WTC11 (cell line): ENCODE measurements around the gene TXNRD1. TPM values are rescaled to one million over a fixed set of nuclear protein-coding genes. Genes with fewer than 3 reads are reported as not detected.
"Not testable (repeated sequence)": the region's sequence is repeated elsewhere in the genome, so short reads cannot be mapped to it uniquely, and the experiment has no call there.

ENCODE experiments used
- ATAC-seq: fragments of 200-7000 bp; cut with Tn5 transposase; 2 replicates; pipeline ENCODE4 v1.10.0; 2021; ENCODE audit warnings: mild to moderate bottlenecking, moderate library complexity
- CTCF ChIA-PET: fragments of 300-600 bp; sonication (Branson Sonifier 250); formaldehyde crosslinking; loops from one replicate; lab custom pipeline; 2021; ENCODE audit warnings: antibody characterized with exemption; lab: Charles Lee
- POLR2A ChIA-PET: fragments of 350-600 bp; sonication (Branson Sonifier 250); formaldehyde crosslinking; loops from one replicate; lab custom pipeline; 2021; ENCODE audit warnings: antibody characterized with exemption; lab: Charles Lee
- DNase-seq: peaks from one replicate; pipeline ENCODE4 v3.0.0; 2021; ENCODE audit warnings: low spot score
- H3K27ac Mint-ChIP-seq: 2 replicates; pipeline ENCODE4 v1.8.0; 2021; ENCODE audit warnings: mixed read lengths
- H3K27me3 Mint-ChIP-seq: 2 replicates; pipeline ENCODE4 v1.8.0; 2021; ENCODE audit warnings: low read depth, mild to moderate bottlenecking, moderate library complexity, mixed read lengths
- H3K36me3 Mint-ChIP-seq: 2 replicates; pipeline ENCODE4 v1.8.0; 2021; ENCODE audit warnings: mixed read lengths
- H3K4me1 Mint-ChIP-seq: 2 replicates; pipeline ENCODE4 v1.8.0; 2022; ENCODE audit warnings: mixed read lengths
- H3K4me3 Mint-ChIP-seq: 2 replicates; pipeline ENCODE4 v1.8.0; 2021; ENCODE audit warnings: mild to moderate bottlenecking, moderate library complexity, mixed read lengths
- H3K9me3 Mint-ChIP-seq: 2 replicates; pipeline ENCODE4 v1.8.0; 2021; ENCODE audit warnings: mixed read lengths
- ATF1 ChIP-seq: sonication (generic); formaldehyde crosslinking; IDR thresholded peaks from 2 replicates; pipeline ENCODE4 v1.8.1; 2023; ENCODE audit warnings: mild to moderate bottlenecking, moderate library complexity, missing genetic modification reagents
- EMX1 ChIP-seq: fragments of 250-450 bp; sonication (Bioruptor Pico); IDR thresholded peaks from 2 replicates; pipeline ENCODE4 v1.8.0; 2021; ENCODE audit warnings: mild to moderate bottlenecking
- FOXP4 ChIP-seq: sonication (generic); formaldehyde crosslinking; IDR thresholded peaks from 2 replicates; pipeline ENCODE4 v1.8.0; 2022; ENCODE audit warnings: mild to moderate bottlenecking, missing genetic modification reagents
- JAZF1 ChIP-seq: fragments of 250-450 bp; sonication (Bioruptor Pico); IDR thresholded peaks from 2 replicates; pipeline ENCODE4 v1.9.0; 2021; ENCODE audit warnings: moderate library complexity, mild to moderate bottlenecking, inconsistent platforms
- NR2C2 ChIP-seq: sonication (generic); formaldehyde crosslinking; IDR thresholded peaks from 2 replicates; pipeline ENCODE4 v1.8.0; 2022; ENCODE audit warnings: mild to moderate bottlenecking, missing genetic modification reagents
- OVOL2 ChIP-seq: fragments of 250-450 bp; sonication (Bioruptor Pico); IDR thresholded peaks from 2 replicates; pipeline ENCODE4 v1.9.0; 2021; ENCODE audit warnings: mild to moderate bottlenecking, borderline replicate concordance
- SP1 ChIP-seq: sonication (generic); formaldehyde crosslinking; conservative IDR thresholded peaks from 2 replicates; pipeline ENCODE4 v1.8.1; 2022; ENCODE audit warnings: missing genetic modification reagents
- ZBTB43 ChIP-seq: sonication (generic); formaldehyde crosslinking; IDR thresholded peaks from 2 replicates; pipeline ENCODE4 v1.8.1; 2023; ENCODE audit warnings: mild to moderate bottlenecking, missing genetic modification reagents
- ZNF263 ChIP-seq: sonication (generic); formaldehyde crosslinking; IDR thresholded peaks from 2 replicates; pipeline ENCODE4 v1.8.1; 2022; ENCODE audit warnings: low read depth, mild to moderate bottlenecking, moderate library complexity, missing genetic modification reagents
- ZNF281 ChIP-seq: sonication (generic); formaldehyde crosslinking; IDR thresholded peaks from 2 replicates; pipeline ENCODE4 v1.8.0; 2023; ENCODE audit warnings: mild to moderate bottlenecking, missing genetic modification reagents
- ZNF317 ChIP-seq: sonication (generic); formaldehyde crosslinking; IDR thresholded peaks from 2 replicates; pipeline ENCODE4 v1.8.1; 2023; ENCODE audit warnings: low read depth, mild to moderate bottlenecking, moderate library complexity, missing genetic modification reagents, borderline replicate concordance
- ZNF532 ChIP-seq: fragments of 250-450 bp; sonication (Bioruptor Pico); IDR thresholded peaks from 2 replicates; pipeline ENCODE4 v1.9.0; 2021; ENCODE audit warnings: mild to moderate bottlenecking, borderline replicate concordance
- total RNA-seq: library from RNA; stranded (reverse); gene quantifications from 3 replicates; pipeline ENCODE4 v1.2.3, GENCODE V29; 2021
- TF ChIP-seq, protein P1 (sequence below): sonication (generic); formaldehyde crosslinking; IDR thresholded peaks from 2 replicates; pipeline ENCODE4 v1.8.1; 2023; ENCODE audit warnings: mild to moderate bottlenecking, moderate library complexity, missing genetic modification reagents
- TF ChIP-seq, protein P2 (sequence below): sonication (generic); formaldehyde crosslinking; IDR thresholded peaks from 2 replicates; pipeline ENCODE4 v1.8.0; 2022; ENCODE audit warnings: mild to moderate bottlenecking, missing genetic modification reagents
- TF ChIP-seq, protein P3 (sequence below): sonication (generic); formaldehyde crosslinking; IDR thresholded peaks from 2 replicates; pipeline ENCODE4 v1.8.1; 2023; ENCODE audit warnings: mild to moderate bottlenecking, missing genetic modification reagents, moderate library complexity

TXNRD1 gene
- total RNA-seq, 1 experiment from 2014 or later, result 113 TPM

DNA sequence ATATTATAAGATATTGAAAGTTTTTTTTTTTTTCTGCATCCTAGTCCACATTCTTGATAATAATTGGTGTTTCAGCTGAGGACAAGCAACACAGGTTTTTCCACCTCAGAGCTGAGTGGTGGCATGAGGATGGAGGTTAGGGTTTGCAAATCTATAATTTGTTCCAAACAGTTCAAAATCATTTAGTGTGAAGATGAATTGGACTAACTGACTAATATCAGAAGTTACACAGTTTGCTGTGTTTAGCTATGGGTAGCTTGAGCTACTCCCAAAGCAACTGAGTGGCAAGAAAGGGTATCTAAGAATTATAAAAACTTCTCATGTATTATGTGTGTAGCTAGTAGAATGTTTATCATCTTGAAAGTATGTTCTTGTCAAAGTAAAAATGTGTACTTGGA, 105.0 kb downstream of the TXNRD1 start (continued):
- TF ChIP-seq FOXP4 (CRISPR knock-in tag), result no peak
- TF ChIP-seq EMX1, result no peak

DNA sequence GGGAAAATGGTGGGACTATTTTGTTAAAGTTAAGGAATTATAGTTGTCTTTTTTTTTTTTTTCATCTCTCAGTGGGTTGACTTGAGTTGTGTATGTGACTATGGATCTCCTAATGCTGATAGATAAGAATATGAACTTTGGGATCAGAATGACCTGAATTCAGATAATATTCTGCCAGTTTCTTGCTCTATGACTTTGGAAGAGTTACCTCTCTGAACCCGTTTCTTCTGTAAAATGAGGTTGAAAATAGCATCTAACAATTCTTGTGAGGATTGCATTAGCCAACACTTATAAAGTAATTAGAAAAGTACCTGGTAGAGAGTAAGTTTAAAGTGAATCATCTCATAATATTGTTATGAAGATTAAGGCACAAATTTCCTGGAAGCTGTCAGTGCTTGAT, 106.4 kb downstream of the TXNRD1 start:
- Mint-ChIP-seq H3K36me3 (peaks cover 65% of the 10 kb centered on the region), H3K9me3 (peaks cover 7% of the 10 kb centered on the region), H3K4me1 (no peaks in the 10 kb centered on the region), H3K27ac (no peak overlapping the region), H3K27me3 (no peaks in the 10 kb centered on the region), H3K4me3 (no peak overlapping the region)
- TF ChIP-seq, protein P1, sequence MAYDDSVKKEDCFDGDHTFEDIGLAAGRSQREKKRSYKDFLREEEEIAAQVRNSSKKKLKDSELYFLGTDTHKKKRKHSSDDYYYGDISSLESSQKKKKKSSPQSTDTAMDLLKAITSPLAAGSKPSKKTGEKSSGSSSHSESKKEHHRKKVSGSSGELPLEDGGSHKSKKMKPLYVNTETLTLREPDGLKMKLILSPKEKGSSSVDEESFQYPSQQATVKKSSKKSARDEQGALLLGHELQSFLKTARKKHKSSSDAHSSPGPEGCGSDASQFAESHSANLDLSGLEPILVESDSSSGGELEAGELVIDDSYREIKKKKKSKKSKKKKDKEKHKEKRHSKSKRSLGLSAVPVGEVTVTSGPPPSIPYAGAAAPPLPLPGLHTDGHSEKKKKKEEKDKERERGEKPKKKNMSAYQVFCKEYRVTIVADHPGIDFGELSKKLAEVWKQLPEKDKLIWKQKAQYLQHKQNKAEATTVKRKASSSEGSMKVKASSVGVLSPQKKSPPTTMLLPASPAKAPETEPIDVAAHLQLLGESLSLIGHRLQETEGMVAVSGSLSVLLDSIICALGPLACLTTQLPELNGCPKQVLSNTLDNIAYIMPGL (CRISPR knock-in tag), result no peak
- POLR2A ChIA-PET, result interaction anchor here (0.7 kb wide), 1 partner anchor 22 kb away, joined by 5 read pairs; no protein-coding TSS in a partner anchor
- no peak for DNase-seq
- ATAC-seq, result no peak
- CTCF ChIA-PET, result interaction anchor here (0.6 kb wide), 1 partner anchor 762 kb away, joined by 3 read pairs; no protein-coding TSS in a partner anchor

DNA sequence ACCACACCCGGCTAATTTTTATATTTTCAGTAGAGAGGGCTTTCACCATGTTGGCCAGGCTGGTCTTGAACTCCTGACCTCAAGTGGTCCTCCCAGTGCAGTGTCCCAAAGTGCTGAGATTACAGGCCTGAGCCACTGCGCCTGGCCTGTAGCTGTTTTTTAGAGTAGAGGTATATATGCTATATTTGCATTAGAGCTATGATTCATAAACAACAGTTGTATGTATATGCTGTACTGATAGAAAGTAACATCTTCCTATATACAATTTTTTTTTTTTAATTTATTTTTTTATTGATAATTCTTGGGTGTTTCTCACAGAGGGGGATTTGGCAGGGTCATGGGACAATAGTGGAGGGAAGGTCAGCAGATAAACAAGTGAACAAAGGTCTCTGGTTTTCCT, 107.0 kb downstream of the TXNRD1 start:
- H3K4me1 Mint-ChIP-seq, H3K4me3 Mint-ChIP-seq, H3K27me3 Mint-ChIP-seq, CTCF ChIA-PET, H3K9me3 Mint-ChIP-seq, H3K27ac Mint-ChIP-seq, ATAC-seq, DNase-seq: not testable (repeated sequence)
- POLR2A ChIA-PET, result interaction anchor here (0.7 kb wide), 1 partner anchor 22 kb away, joined by 5 read pairs; no protein-coding TSS in a partner anchor
- H3K36me3 Mint-ChIP-seq, result peaks cover 69% of the 10 kb centered on the region

DNA sequence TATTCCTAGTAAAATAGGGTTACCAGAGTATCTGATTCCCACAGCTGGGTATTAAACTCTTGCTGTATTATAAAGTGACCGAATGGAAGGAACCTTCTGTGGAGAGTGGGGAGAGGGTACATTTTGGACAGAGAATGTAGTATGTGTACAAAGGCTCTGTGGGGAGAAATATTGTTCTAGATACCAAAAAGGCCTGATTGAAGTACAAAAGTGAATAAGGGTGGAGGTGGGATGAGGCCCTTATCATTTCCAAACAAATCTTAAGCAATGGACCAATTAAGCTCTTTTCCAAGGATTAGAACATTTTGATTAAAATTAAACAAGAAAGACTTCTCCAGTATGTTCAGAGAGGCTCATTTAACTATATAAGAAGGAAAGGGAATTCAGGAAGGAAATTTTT, 108.3 kb downstream of the TXNRD1 start:
- Mint-ChIP-seq H3K9me3 (peaks cover 7% of the 10 kb centered on the region), H3K27ac (no peak overlapping the region), H3K4me1 (no peaks in the 10 kb centered on the region), H3K27me3 (no peaks in the 10 kb centered on the region), H3K36me3 (peaks cover 69% of the 10 kb centered on the region), H3K4me3 (no peak overlapping the region)
- CTCF ChIA-PET, result no interaction called here
- no peak for ATAC-seq
- no peak for DNase-seq
- POLR2A ChIA-PET, result no interaction called here
- TF ChIP-seq ZBTB43 (CRISPR knock-in tag) (no peak), ZNF263 (CRISPR knock-in tag) (no peak), OVOL2 (CRISPR knock-in tag) (no peak), ATF1 (CRISPR knock-in tag) (no peak), ZNF317 (CRISPR knock-in tag) (no peak), ZNF532 (CRISPR knock-in tag) (no peak), ZNF281 (CRISPR knock-in tag) (no peak), SP1 (CRISPR knock-in tag) (no peak), NR2C2 (no peak), JAZF1 (no peak)
- TF ChIP-seq, protein P2, sequence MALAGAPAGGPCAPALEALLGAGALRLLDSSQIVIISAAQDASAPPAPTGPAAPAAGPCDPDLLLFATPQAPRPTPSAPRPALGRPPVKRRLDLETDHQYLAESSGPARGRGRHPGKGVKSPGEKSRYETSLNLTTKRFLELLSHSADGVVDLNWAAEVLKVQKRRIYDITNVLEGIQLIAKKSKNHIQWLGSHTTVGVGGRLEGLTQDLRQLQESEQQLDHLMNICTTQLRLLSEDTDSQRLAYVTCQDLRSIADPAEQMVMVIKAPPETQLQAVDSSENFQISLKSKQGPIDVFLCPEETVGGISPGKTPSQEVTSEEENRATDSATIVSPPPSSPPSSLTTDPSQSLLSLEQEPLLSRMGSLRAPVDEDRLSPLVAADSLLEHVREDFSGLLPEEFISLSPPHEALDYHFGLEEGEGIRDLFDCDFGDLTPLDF, result no peak
- TF ChIP-seq, protein P3, sequence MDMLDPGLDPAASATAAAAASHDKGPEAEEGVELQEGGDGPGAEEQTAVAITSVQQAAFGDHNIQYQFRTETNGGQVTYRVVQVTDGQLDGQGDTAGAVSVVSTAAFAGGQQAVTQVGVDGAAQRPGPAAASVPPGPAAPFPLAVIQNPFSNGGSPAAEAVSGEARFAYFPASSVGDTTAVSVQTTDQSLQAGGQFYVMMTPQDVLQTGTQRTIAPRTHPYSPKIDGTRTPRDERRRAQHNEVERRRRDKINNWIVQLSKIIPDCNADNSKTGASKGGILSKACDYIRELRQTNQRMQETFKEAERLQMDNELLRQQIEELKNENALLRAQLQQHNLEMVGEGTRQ (CRISPR knock-in tag), result no peak
